Neuron (in vitro differentiated cells): Measurements from ENCODE around the gene RABEPK.
"Not testable (repeated sequence)": the region's sequence is repeated elsewhere in the genome, so short reads cannot be mapped to it uniquely, and the experiment has no call there.

Experiments used
- H2AFZ ChIP-seq: one replicate; pipeline ENCODE4 v1.6.1; 2013; ENCODE audit warnings: low read depth, mild to moderate bottlenecking, inconsistent platforms, low read length, moderate library complexity
- H3K27me3 ChIP-seq: one replicate; pipeline ENCODE4 v1.6.1; 2013; ENCODE audit warnings: low read length; ENCODE audit not compliant: insufficient read depth
- H3K36me3 ChIP-seq: one replicate; pipeline ENCODE4 v1.6.1; 2013; ENCODE audit warnings: low read length; ENCODE audit not compliant: insufficient read depth
- H3K4me1 ChIP-seq: one replicate; pipeline ENCODE4 v1.6.1; 2013; ENCODE audit warnings: low read length; ENCODE audit not compliant: insufficient read depth
- H3K4me3 ChIP-seq: 2 replicates; pipeline ENCODE4 v1.5.1; 2013; ENCODE audit warnings: mild to moderate bottlenecking, low read length, moderate library complexity
- H3K9me3 ChIP-seq: one replicate; pipeline ENCODE4 v1.6.1; 2013; ENCODE audit warnings: low read length

RABEPK gene

GRCh38 chr9:125180876-125181275 is 19.5 kb upstream of the RABEPK start:
- H3K4me1 ChIP-seq = no peaks in the 10 kb centered on the region

GRCh38 chr9:125181756-125182155 is 18.6 kb upstream of the RABEPK start:
- H3K27me3 ChIP-seq, H3K36me3 ChIP-seq, H3K4me3 ChIP-seq, H2AFZ ChIP-seq, H3K4me1 ChIP-seq, H3K9me3 ChIP-seq: not testable (repeated sequence)

More at GRCh38 chr9:125180876-125181275, 19.5 kb upstream of the RABEPK start:
- Histone ChIP-seq H3K9me3 (peaks cover 4% of the 10 kb centered on the region), H3K4me3 (no peak overlapping the region), H3K36me3 (peaks cover 2% of the 10 kb centered on the region), H2AFZ (no peak overlapping the region), H3K27me3 (no peaks in the 10 kb centered on the region)

- Histone ChIP-seq H3K9me3 (peaks cover 4% of the 10 kb centered on the region), H3K27me3 (no peaks in the 10 kb centered on the region), H3K4me3 (no peak overlapping the region), H2AFZ (no peak overlapping the region), H3K4me1 (peaks cover 5% of the 10 kb centered on the region), H3K36me3 (peaks cover 2% of the 10 kb centered on the region)
Observed at GRCh38 chr9:125183054-125183453, 17.3 kb upstream of the RABEPK start.

- Histone ChIP-seq H3K27me3 (no peaks in the 10 kb centered on the region), H3K4me3 (no peak overlapping the region), H2AFZ (no peak overlapping the region), H3K4me1 (peaks cover 5% of the 10 kb centered on the region), H3K9me3 (peaks cover under 1% of the 10 kb centered on the region), H3K36me3 (no peaks in the 10 kb centered on the region)
Observed at GRCh38 chr9:125183561-125183960, 16.8 kb upstream of the RABEPK start.

GRCh38 chr9:125189011-125189360 is 11.4 kb upstream of the RABEPK start:
- no peaks in the 10 kb centered on the region for H3K9me3 ChIP-seq
- H3K4me1 ChIP-seq = peaks cover 10% of the 10 kb centered on the region
- no peaks in the 10 kb centered on the region for H3K27me3 ChIP-seq
- no peaks in the 10 kb centered on the region for H3K36me3 ChIP-seq
- H2AFZ ChIP-seq = peak overlapping the region; percentile 83
- peak overlapping the region; percentile 75 for H3K4me3 ChIP-seq

GRCh38 chr9:125189361-125190289 is 10.7 kb upstream of the RABEPK start, which contains the start of gene PPP6C:
TSS of gene PPP6C (minus strand) at chr9:125189803. CDS start at chr9:125189718, 85 bp downstream.
- H3K4me3 ChIP-seq = peak within 1 kb of the TSS; percentile 75
- no peaks in the 10 kb centered on the region for H3K36me3 ChIP-seq
- H3K9me3 ChIP-seq = no peaks in the 10 kb centered on the region
- H3K27me3 ChIP-seq = no peaks in the 10 kb centered on the region
- H3K4me1 ChIP-seq = peaks cover 10% of the 10 kb centered on the region
- peak within 1 kb of the TSS; percentile 83 for H2AFZ ChIP-seq

- no peaks in the 10 kb centered on the region for H3K27me3 ChIP-seq
- no peaks in the 10 kb centered on the region for H3K9me3 ChIP-seq
- H2AFZ ChIP-seq = peak overlapping the region; percentile 83
- peak overlapping the region; percentile 75 for H3K4me3 ChIP-seq
- H3K4me1 ChIP-seq = peaks cover 10% of the 10 kb centered on the region
- no peaks in the 10 kb centered on the region for H3K36me3 ChIP-seq
Observed at GRCh38 chr9:125190361-125190801, 10.0 kb upstream of the RABEPK start.

GRCh38 chr9:125194466-125194865 is 5.9 kb upstream of the RABEPK start:
- not testable (repeated sequence) for H2AFZ ChIP-seq, H3K9me3 ChIP-seq, H3K27me3 ChIP-seq, H3K4me3 ChIP-seq, H3K4me1 ChIP-seq, H3K36me3 ChIP-seq

GRCh38 chr9:125195591-125195990 is 4.8 kb upstream of the RABEPK start:
- not testable (repeated sequence) for H3K36me3 ChIP-seq, H2AFZ ChIP-seq, H3K9me3 ChIP-seq, H3K4me3 ChIP-seq, H3K27me3 ChIP-seq, H3K4me1 ChIP-seq

- Histone ChIP-seq H3K4me1 (peaks cover 5% of the 10 kb centered on the region), H3K4me3 (no peak overlapping the region), H2AFZ (no peak overlapping the region), H3K27me3 (no peaks in the 10 kb centered on the region), H3K36me3 (peaks cover 17% of the 10 kb centered on the region), H3K9me3 (no peaks in the 10 kb centered on the region)
Observed at GRCh38 chr9:125202846-125203618, 2.7 kb downstream of the RABEPK start.

GRCh38 chr9:125204477-125204876 is 4.1 kb downstream of the RABEPK start:
- no peak overlapping the region for H3K4me3 ChIP-seq
- H3K9me3 ChIP-seq = no peaks in the 10 kb centered on the region
- H3K27me3 ChIP-seq = no peaks in the 10 kb centered on the region
- H3K36me3 ChIP-seq = peaks cover 20% of the 10 kb centered on the region
- H2AFZ ChIP-seq = no peak overlapping the region
- H3K4me1 ChIP-seq = peaks cover 5% of the 10 kb centered on the region

- Histone ChIP-seq H3K36me3 (peaks cover 25% of the 10 kb centered on the region), H3K4me1 (no peaks in the 10 kb centered on the region), H3K9me3 (no peaks in the 10 kb centered on the region), H3K4me3 (no peak overlapping the region), H2AFZ (no peak overlapping the region), H3K27me3 (no peaks in the 10 kb centered on the region)
Observed at GRCh38 chr9:125214186-125214585, 13.8 kb downstream of the RABEPK start.

- Histone ChIP-seq H3K9me3 (no peaks in the 10 kb centered on the region), H3K4me3 (no peak overlapping the region), H3K36me3 (peaks cover 25% of the 10 kb centered on the region), H2AFZ (no peak overlapping the region), H3K4me1 (no peaks in the 10 kb centered on the region), H3K27me3 (no peaks in the 10 kb centered on the region)
Observed at GRCh38 chr9:125218621-125219020, 18.3 kb downstream of the RABEPK start.
